IMR-90 (cell line): Measurements from ENCODE around the gene WNT7B. TPM values are rescaled to one million over a fixed set of nuclear protein-coding genes. Genes with fewer than 3 reads are reported as not detected.
A peak's percentile ranks its signal among the peaks of the same experiment; 100 is the strongest.

ENCODE experiments used
- ATAC-seq: fragments of 200-7000 bp; cut with Tn5 transposase; 2 replicates; pipeline ENCODE4 v1.9.1; 2020; ENCODE audit warnings: low read depth, mild to moderate bottlenecking, moderate library complexity
- BruUV-seq: library from RNA; stranded (reverse); fragments of 400-500 nt; replicated peaks from 2 replicates; lab custom pipeline; 2021; lab: Mats Ljungman, UMichigan
- CTCF ChIA-PET: fragments of 300-600 bp; formaldehyde crosslinking; extraction: SDS; loops from one replicate; lab custom pipeline; 2021; ENCODE audit warnings: antibody characterized with exemption; lab: Yijun Ruan, JAX
- POLR2A ChIA-PET: fragments of 300-600 bp; sonication (Branson Sonifier 250); formaldehyde crosslinking; loops from one replicate; lab custom pipeline; 2022; ENCODE audit warnings: antibody characterized with exemption; ENCODE audit not compliant: unreplicated experiment; lab: Charles Lee
- DNase-seq: peaks from one replicate; pipeline ENCODE4 v3.0.0; 2013
- H2AFZ ChIP-seq: replicated peaks from 2 replicates; pipeline ENCODE3; 2013; ENCODE audit warnings: low read length, mild to moderate bottlenecking; ENCODE audit not compliant: poor library complexity
- H2AK5ac ChIP-seq: 2 replicates; pipeline ENCODE4 v1.6.1; 2013; ENCODE audit warnings: low read depth, low read length, inconsistent platforms
- H2AK9ac ChIP-seq: replicated peaks from 2 replicates; pipeline ENCODE3; 2013; ENCODE audit warnings: mild to moderate bottlenecking, low read depth, low read length, moderate library complexity; ENCODE audit not compliant: poor library complexity
- H2BK120ac ChIP-seq: 2 replicates; pipeline ENCODE4 v1.6.1; 2013; ENCODE audit warnings: low read depth, low read length, inconsistent platforms
- H2BK15ac ChIP-seq: 3 replicates; pipeline ENCODE4 v1.6.1; 2013; ENCODE audit warnings: low read depth, low read length, inconsistent platforms
- H2BK20ac ChIP-seq: 2 replicates; pipeline ENCODE4 v1.6.1; 2013; ENCODE audit warnings: low read depth, mild to moderate bottlenecking, inconsistent platforms, low read length, moderate library complexity
- H2BK5ac ChIP-seq: 2 replicates; pipeline ENCODE4 v1.6.1; 2013; ENCODE audit warnings: mild to moderate bottlenecking, low read depth, low read length, inconsistent platforms; ENCODE audit not compliant: poor library complexity, severe bottlenecking
- H3K14ac ChIP-seq: replicated peaks from 2 replicates; pipeline ENCODE4 v1.6.1; 2013; ENCODE audit warnings: low read depth, low read length, inconsistent platforms
- H3K18ac ChIP-seq: 2 replicates; pipeline ENCODE4 v1.6.1; 2013; ENCODE audit warnings: low read depth, low read length, control low read depth
- H3K23ac ChIP-seq: 2 replicates; pipeline ENCODE4 v1.6.1; 2013; ENCODE audit warnings: low read depth, low read length, inconsistent platforms
- H3K27ac ChIP-seq: 2 replicates; pipeline ENCODE4 v1.5.1; 2013; ENCODE audit warnings: mild to moderate bottlenecking, control low read depth, low read length; ENCODE audit not compliant: insufficient read depth
- H3K27me3 ChIP-seq: 2 replicates; pipeline ENCODE4 v1.6.1; 2013; ENCODE audit warnings: low read length; ENCODE audit not compliant: control insufficient read depth, insufficient read depth
- H3K36me3 ChIP-seq: 2 replicates; pipeline ENCODE4 v1.6.1; 2013; ENCODE audit warnings: low read length, mixed read lengths; ENCODE audit not compliant: control insufficient read depth, insufficient read depth
- H3K4ac ChIP-seq: 2 replicates; pipeline ENCODE4 v1.6.1; 2013; ENCODE audit warnings: low read depth, low read length, inconsistent platforms
- H3K4me1 ChIP-seq: 2 replicates; pipeline ENCODE4 v1.6.1; 2013; ENCODE audit warnings: low read length, mixed read lengths; ENCODE audit not compliant: control insufficient read depth, insufficient read depth
- H3K4me2 ChIP-seq: 2 replicates; pipeline ENCODE4 v1.6.1; 2013; ENCODE audit warnings: low read depth, mild to moderate bottlenecking, control low read depth, low read length, moderate library complexity
- H3K4me3 ChIP-seq: 2 replicates; pipeline ENCODE4 v1.5.1; 2013; ENCODE audit warnings: low read depth, mild to moderate bottlenecking, control low read depth, low read length, moderate library complexity; ENCODE audit not compliant: insufficient read depth
- H3K56ac ChIP-seq: 2 replicates; pipeline ENCODE4 v1.6.1; 2013; ENCODE audit warnings: low read length, inconsistent platforms; ENCODE audit not compliant: insufficient read depth; ENCODE audit errors: extremely low read depth
- H3K79me1 ChIP-seq, 2 experiments: 2 replicates each; pipeline ENCODE4 v1.6.1; 2013; ENCODE audit warnings: low read length in 2 of 2, inconsistent platforms in 1 of 2, low read depth in 1 of 2
- H3K9ac ChIP-seq: 2 replicates; pipeline ENCODE4 v1.6.1; 2013; ENCODE audit warnings: low read depth, low read length, control low read depth
- H3K9me1 ChIP-seq: 2 replicates; pipeline ENCODE4 v1.6.1; 2013; ENCODE audit warnings: low read length, inconsistent platforms; ENCODE audit not compliant: insufficient read depth
- H3K9me3 ChIP-seq: 2 replicates; pipeline ENCODE4 v1.6.1; 2013; ENCODE audit warnings: low read length; ENCODE audit not compliant: control insufficient read depth, insufficient read depth
- H4K20me1 ChIP-seq: 2 replicates; pipeline ENCODE4 v1.6.1; 2013; ENCODE audit warnings: low read length, inconsistent platforms; ENCODE audit not compliant: insufficient read depth
- H4K5ac ChIP-seq: 2 replicates; pipeline ENCODE4 v1.6.1; 2013; ENCODE audit warnings: mild to moderate bottlenecking, low read depth, low read length, control low read depth
- H4K8ac ChIP-seq, 2 experiments: 2 replicates each; pipeline ENCODE4 v1.6.1; 2013; ENCODE audit warnings: low read depth in 2 of 2, low read length in 2 of 2, control low read depth in 1 of 2, inconsistent platforms in 1 of 2
- H4K91ac ChIP-seq: 2 replicates; pipeline ENCODE4 v1.6.1; 2013; ENCODE audit warnings: low read depth, low read length, inconsistent platforms; ENCODE audit not compliant: insufficient read depth
- CHD1 ChIP-seq: IDR thresholded peaks from 2 replicates; pipeline ENCODE4 v1.6.1; 2012; ENCODE audit warnings: low read depth, low read length, improper control_type of control experiment
- MAZ ChIP-seq: IDR thresholded peaks from 2 replicates; pipeline ENCODE4 v1.6.1; 2012; ENCODE audit warnings: low read depth, mild to moderate bottlenecking, low read length, improper control_type of control experiment, moderate library complexity, borderline replicate concordance
- WGBS, 2 experiments: methylation state at CpG; one replicate each; pipeline versions ENCODE4 v1.1.5 to v1.1.7; 2013; ENCODE audit warnings: missing lambda C conversion rate in 2 of 2; ENCODE audit not compliant: insufficient read length in 1 of 2; ENCODE audit errors: extremely low coverage in 2 of 2; 5-methylcytosine and 5-hydroxymethylcytosine counted together
- dilution Hi-C: fragments of 300-500 bp; cut with HindIII; formaldehyde crosslinking; loops from one replicate; pipeline ENCODE4 v1.14.3; 2018; ENCODE audit warnings: low sequenced_read_pairs; ENCODE audit not compliant: unreplicated experiment
- in situ Hi-C: fragments of 300-500 bp; cut with MboI; formaldehyde crosslinking; loops from 3 replicates; pipeline ENCODE4 v1.14.3; 2019; ENCODE audit warnings: low sequenced_read_pairs, inconsistent platforms, mixed read lengths
- intact Hi-C: fragments of 100-400 bp; cut with micrococcal nuclease; formaldehyde crosslinking; loops from 2 replicates; pipeline ENCODE4 v1.10.0; 2022
- polyA plus RNA-seq, 3 experiments: library from polyadenylated mRNA; depleted of rRNA; stranded (reverse); fragments of >200 nt; gene quantifications; 2 replicates each; pipeline ENCODE4 v1.2.3, GENCODE V29; 2012; ENCODE audit warnings: low replicate concordance in 1 of 3
- total RNA-seq: library from RNA; depleted of rRNA; stranded (reverse); fragments of >200 nt; gene quantifications from 2 replicates; pipeline ENCODE4 v1.2.3, GENCODE V29; 2012

Gene WNT7B
- total and polyA plus RNA-seq, 2 of the 4 experiments (the other 2 are of a cell fraction): under 0.01 to 0.15 TPM

DNA sequence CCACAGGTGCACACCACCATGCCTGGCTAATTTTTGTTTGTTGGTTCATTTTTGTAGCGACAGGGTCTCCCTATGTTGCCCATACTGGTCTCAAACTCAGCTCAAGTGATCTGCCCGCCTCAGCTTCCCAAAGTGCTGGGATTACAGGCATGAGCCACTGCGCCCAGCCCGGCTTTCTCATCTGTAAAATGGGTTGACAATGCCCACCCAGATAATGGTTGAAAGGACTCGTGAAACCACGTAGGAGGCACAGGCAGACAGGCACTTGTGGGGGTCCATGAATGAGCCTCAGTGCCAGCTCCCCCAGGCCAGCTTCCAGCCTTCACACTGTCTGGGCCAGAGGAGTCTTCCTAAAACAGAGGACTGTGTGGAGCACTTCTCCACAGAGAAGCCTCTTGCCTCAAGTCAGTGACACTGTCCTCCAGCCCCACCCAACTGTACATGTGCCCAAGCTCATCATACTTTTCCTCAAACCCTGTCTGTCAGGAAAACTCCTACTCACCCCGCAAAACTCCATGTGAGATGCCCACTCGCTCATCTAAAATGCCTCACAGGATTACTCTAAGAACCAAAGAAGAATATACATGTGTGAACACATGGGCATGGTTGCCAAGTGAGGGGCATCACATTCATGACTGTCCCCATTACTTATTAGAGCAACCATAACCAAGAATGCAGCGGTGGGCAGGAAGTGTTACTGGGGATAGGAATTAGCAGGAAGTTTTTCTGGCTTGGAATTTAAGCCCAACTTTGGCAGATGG is 32.1 kb upstream of the WNT7B start:
- Histone ChIP-seq H3K14ac (no peak overlapping the region), H2BK15ac (no peak overlapping the region; the same call in 2 of the 3 replicates), H3K27me3 (no peaks in the 10 kb centered on the region), H3K27ac (no peak overlapping the region), H2AK9ac (peak overlapping the region; percentile 57), H3K9me3 (peaks cover 5% of the 10 kb centered on the region), H3K18ac (no peak overlapping the region), H4K8ac (no peak overlapping the region), H3K9me1 (no peaks in the 10 kb centered on the region), H3K79me1 (peaks cover 0 to 9% of the 10 kb centered on the region in 2 experiments; a peak in 1 of 4 replicates), H3K23ac (no peak overlapping the region), H3K56ac (no peak overlapping the region), H4K20me1 (no peaks in the 10 kb centered on the region), H2BK120ac (no peak overlapping the region), H2BK5ac (no peak overlapping the region), H3K36me3 (no peaks in the 10 kb centered on the region), H4K5ac (no peak overlapping the region), H4K91ac (no peak overlapping the region), H3K4ac (no peak overlapping the region), H3K4me3 (no peak overlapping the region), H3K9ac (no peak overlapping the region), H3K4me2 (no peak overlapping the region), H2AFZ (no peak overlapping the region), H2AK5ac (peak overlapping the region; percentile 43), H3K4me1 (peaks cover 29% of the 10 kb centered on the region), H2BK20ac (no peak overlapping the region; the same call in 1 of the 2 replicates)
- WGBS, 2 experiments: 96% methylated on average over 5 of the region's 9 CpGs; no CpG with 5 or more reads in 1 of the 2 experiments
- DNase-seq: no peak
- ChIA-PET CTCF (no interaction called here), POLR2A (no interaction called here)
- in situ Hi-C loops: loop anchor here (5.0 kb wide), 1 partner anchor 108 kb away; no protein-coding TSS in a partner anchor
- BruUV-seq: no TSS peak
- ATAC-seq: no peak
- TF ChIP-seq MAZ (no peak), CHD1 (no peak)
- dilution Hi-C loops: no loop called here
- intact Hi-C loops: no loop called here
